Left ventricle myocardium inferior (tissue), 1 donor: ENCODE measurements around the gene EFCAB7. TPM values are rescaled to one million over a fixed set of nuclear protein-coding genes. Genes with fewer than 3 reads are reported as not detected.

Experiments used
- DNase-seq: peaks from one replicate; pipeline ENCODE4 v3.0.0-alpha.2; 2020
- H3K27ac ChIP-seq: fragments of 200-600 bp; replicated peaks from 2 replicates; pipeline ENCODE4 v1.8.0; 2021
- H3K27me3 ChIP-seq: fragments of 200-600 bp; 2 replicates; pipeline ENCODE4 v1.8.0; 2021; ENCODE audit warnings: low read depth
- H3K36me3 ChIP-seq: fragments of 200-600 bp; 2 replicates; pipeline ENCODE4 v1.8.0; 2021
- H3K4me1 ChIP-seq: fragments of 200-600 bp; 2 replicates; pipeline ENCODE4 v1.8.0; 2021
- H3K4me3 ChIP-seq: fragments of 200-600 bp; 2 replicates; pipeline ENCODE4 v1.8.0; 2021; ENCODE audit warnings: mild to moderate bottlenecking, moderate library complexity
- H3K9me3 ChIP-seq: fragments of 200-600 bp; replicated peaks from 2 replicates; pipeline ENCODE4 v1.8.0; 2021
- CTCF ChIP-seq: fragments of 200-600 bp; IDR thresholded peaks from 2 replicates; pipeline ENCODE4 v1.8.0; 2021; ENCODE audit warnings: antibody characterized with exemption, mild to moderate bottlenecking, borderline replicate concordance
- intact Hi-C: fragments of 100-400 bp; cut with micrococcal nuclease; formaldehyde crosslinking; loops from one replicate; pipeline ENCODE4 v1.11.0; 2022
- total RNA-seq: library from RNA; stranded (reverse); fragmentation: NEBNext Ultra II Directional; extraction: Animal tissue kit (Norgen Biotek cat#: 25700); gene quantifications from one replicate; pipeline ENCODE4 v1.2.1, GENCODE V29; 2021
- donor health status: DM: no; HTN: yes; CAD: no; lungs with severe emphysema.

The EFCAB7 gene
- total RNA-seq, 1 donor from 2014 or later = 8.9 TPM

DNA sequence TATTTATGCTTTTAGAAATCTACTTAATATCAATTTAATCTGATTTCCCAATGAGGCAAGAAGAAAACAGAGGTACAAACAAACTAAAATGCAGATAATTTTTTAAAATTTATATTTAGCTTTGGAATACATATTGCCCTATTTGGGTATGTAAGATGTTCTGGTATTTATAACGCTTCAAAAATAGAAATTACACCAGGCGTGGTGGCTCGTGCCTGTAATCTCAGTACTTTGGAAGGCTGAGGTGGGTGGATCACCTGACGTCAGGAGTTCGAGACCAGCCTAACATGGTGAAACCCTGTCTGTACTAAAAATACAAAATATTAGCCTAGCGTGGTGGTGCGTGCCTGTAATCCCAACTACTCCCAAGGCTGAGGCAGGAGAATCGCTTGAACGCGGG is 13.6 kb upstream of the EFCAB7 start:
- peaks cover 8% of the 10 kb centered on the region for H3K4me1 ChIP-seq
- H3K27me3 ChIP-seq = no peaks in the 10 kb centered on the region
- H3K27ac ChIP-seq = peak overlapping the region; percentile 16
- intact Hi-C loops = no loop called here
- no peak for DNase-seq
- peaks cover 9% of the 10 kb centered on the region for H3K9me3 ChIP-seq
- no peak for TF ChIP-seq CTCF
- H3K4me3 ChIP-seq = no peak overlapping the region
- H3K36me3 ChIP-seq = peaks cover 40% of the 10 kb centered on the region

DNA sequence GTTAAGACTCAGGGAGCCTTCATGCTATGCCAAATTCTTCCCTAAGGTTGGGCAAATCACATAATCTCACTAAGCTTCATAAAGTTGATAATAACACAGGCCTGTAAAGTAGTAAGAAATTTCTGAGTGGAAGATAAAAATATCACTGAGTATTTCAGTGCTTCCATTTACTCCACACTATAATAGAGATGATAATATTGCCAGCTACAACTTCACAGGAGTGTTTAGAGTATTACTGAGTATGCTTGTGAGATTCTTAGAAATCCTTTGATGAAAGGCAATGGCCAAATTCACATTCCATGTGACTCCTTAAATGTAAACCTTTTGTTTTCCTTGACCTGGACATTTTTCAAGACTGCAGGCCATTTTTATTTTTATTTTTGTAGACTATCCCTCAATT is 10.7 kb upstream of the EFCAB7 start:
- no peak for DNase-seq
- Histone ChIP-seq H3K4me1 (peaks cover 8% of the 10 kb centered on the region), H3K4me3 (no peak overlapping the region), H3K27ac (no peak overlapping the region), H3K27me3 (no peaks in the 10 kb centered on the region), H3K9me3 (peaks cover 9% of the 10 kb centered on the region), H3K36me3 (peaks cover 25% of the 10 kb centered on the region)
- no peak for TF ChIP-seq CTCF
- intact Hi-C loops = no loop called here

- peaks cover 9% of the 10 kb centered on the region for H3K9me3 ChIP-seq
- H3K27me3 ChIP-seq = no peaks in the 10 kb centered on the region
- intact Hi-C loops = no loop called here
- H3K4me3 ChIP-seq = no peak overlapping the region
- TF ChIP-seq CTCF = no peak
- no peak overlapping the region for H3K27ac ChIP-seq
- H3K4me1 ChIP-seq = no peaks in the 10 kb centered on the region
- DNase-seq = no peak
- peaks cover 6% of the 10 kb centered on the region for H3K36me3 ChIP-seq
These were observed 6.7 kb upstream of the EFCAB7 start for GRCh38 chr1:63516629-63517028.

DNA sequence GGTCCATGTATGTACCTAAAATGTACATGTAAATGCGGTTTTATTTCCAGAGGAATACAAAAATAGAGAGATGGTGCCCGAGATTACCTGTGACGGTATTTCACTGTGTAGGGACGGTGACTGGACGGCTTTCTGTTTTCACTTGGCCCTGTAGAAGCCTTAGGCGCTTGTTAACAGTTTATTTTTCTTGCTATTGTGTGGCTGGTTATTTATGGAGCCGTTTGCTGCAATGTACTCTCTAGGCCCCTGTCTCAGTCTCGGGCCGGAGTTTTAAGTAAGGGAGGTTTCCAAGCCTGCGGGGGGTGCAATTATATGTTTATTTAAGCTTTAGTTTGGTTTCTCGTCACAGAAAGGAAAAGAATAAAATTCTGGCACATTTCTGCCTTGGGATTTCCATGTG is 413 bp downstream of the EFCAB7 start:
- H3K9me3 ChIP-seq = no peaks in the 10 kb centered on the region
- H3K27ac ChIP-seq = peak overlapping the region; percentile 88
- H3K4me3 ChIP-seq = peak overlapping the region; percentile 70
- TF ChIP-seq CTCF = no peak
- intact Hi-C loops = no loop called here
- peaks cover 9% of the 10 kb centered on the region for H3K36me3 ChIP-seq
- peaks cover 34% of the 10 kb centered on the region for H3K4me1 ChIP-seq
- H3K27me3 ChIP-seq = no peaks in the 10 kb centered on the region
- no peak for DNase-seq

DNA sequence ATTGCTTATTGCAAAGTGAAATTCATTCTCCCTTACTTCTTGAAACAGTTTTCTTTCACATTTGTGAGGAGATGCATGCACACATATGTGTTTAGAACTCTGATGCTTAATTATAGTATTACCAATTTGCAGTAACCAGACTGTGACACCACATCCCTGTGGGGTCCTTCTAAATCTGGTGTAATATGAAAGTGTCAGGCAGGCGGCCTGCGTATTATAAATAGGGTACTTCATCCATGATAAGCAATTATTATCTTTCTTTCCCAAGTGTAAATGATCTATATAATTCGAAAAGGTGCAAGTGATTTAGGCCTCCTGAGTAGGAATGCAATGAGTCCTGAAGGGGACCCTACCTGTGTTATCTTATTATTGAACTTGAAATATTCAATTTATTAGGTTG is 876 bp downstream of the EFCAB7 start:
- TF ChIP-seq CTCF = no peak
- Histone ChIP-seq H3K36me3 (peaks cover 9% of the 10 kb centered on the region), H3K27ac (peak overlapping the region; percentile 88), H3K4me3 (peak overlapping the region; percentile 70), H3K27me3 (no peaks in the 10 kb centered on the region), H3K9me3 (no peaks in the 10 kb centered on the region), H3K4me1 (peaks cover 34% of the 10 kb centered on the region)
- no peak for DNase-seq
- intact Hi-C loops = no loop called here

DNA sequence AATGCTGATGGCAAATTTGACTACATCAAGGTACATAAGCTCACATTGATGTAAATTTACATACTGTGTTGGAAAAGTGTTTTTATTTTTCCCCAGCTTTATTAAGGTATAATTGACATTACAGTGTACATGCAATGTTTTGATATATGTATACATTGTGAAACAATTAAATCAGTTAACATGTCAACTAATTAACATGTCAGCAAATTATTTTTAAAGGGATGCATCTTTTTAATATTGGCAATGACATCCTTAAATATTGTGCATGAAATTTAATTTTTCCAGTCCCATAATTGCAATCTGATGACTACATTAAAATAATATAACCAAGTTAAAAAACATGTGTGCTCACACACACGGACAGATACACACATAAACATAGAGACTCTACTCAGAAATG is 9.4 kb downstream of the EFCAB7 start:
- no peak for TF ChIP-seq CTCF
- no peak overlapping the region for H3K27ac ChIP-seq
- intact Hi-C loops = no loop called here
- DNase-seq = no peak
- peaks cover 32% of the 10 kb centered on the region for H3K36me3 ChIP-seq
- H3K4me3 ChIP-seq = no peak overlapping the region
- H3K9me3 ChIP-seq = no peaks in the 10 kb centered on the region
- peaks cover 4% of the 10 kb centered on the region for H3K4me1 ChIP-seq
- no peaks in the 10 kb centered on the region for H3K27me3 ChIP-seq
